K562 (cell line): ENCODE results near the gene COQ2. TPM values are rescaled to one million over a fixed set of nuclear protein-coding genes. Genes with fewer than 3 reads are reported as not detected.
A peak's percentile ranks its signal among the peaks of the same experiment; 100 is the strongest.

Source experiments
- ARID2 ChIP-seq: fragments of 450-650 bp; IDR thresholded peaks from 2 replicates; pipeline ENCODE4 v1.6.1; 2017; ENCODE audit warnings: antibody characterized with exemption, mild to moderate bottlenecking
- BCL6 ChIP-seq: fragments of 250-450 bp; sonication (Bioruptor Pico); IDR thresholded peaks from 2 replicates; pipeline ENCODE4 v1.4.0; 2020
- HMBOX1 ChIP-seq: sonication (generic); IDR thresholded peaks from 2 replicates; pipeline ENCODE4 v1.6.1; 2016
- JUND ChIP-seq, 2 experiments: IDR thresholded peaks; 2 replicates in 1 of 2; 3 replicates in 1 of 2; pipeline ENCODE4 v1.6.1; 2011; ENCODE audit warnings: borderline replicate concordance in 2 of 2, low read depth in 2 of 2, low read length in 2 of 2, improper control_type of control experiment in 1 of 2, missing biosample characterization in 1 of 2, missing genetic modification characterization in 1 of 2, missing genetic modification reagents in 1 of 2
- KAT2B ChIP-seq: IDR thresholded peaks from one replicate; pipeline ENCODE4 v1.6.1; 2012; ENCODE audit warnings: low read depth, mild to moderate bottlenecking, control low read depth, inconsistent platforms, low read length, moderate library complexity
- KLF10 ChIP-seq: fragments of 250-450 bp; sonication (Bioruptor Pico); IDR thresholded peaks from 2 replicates; pipeline ENCODE4 v1.6.1; 2021; ENCODE audit warnings: matching md5 sums
- MXI1 ChIP-seq: IDR thresholded peaks from 2 replicates; pipeline ENCODE4 v1.6.1; 2011; ENCODE audit warnings: low read depth, mild to moderate bottlenecking, improper control_type of control experiment, low read length
- NFIC ChIP-seq: fragments of 450-650 bp; IDR thresholded peaks from 2 replicates; pipeline ENCODE4 v1.6.1; 2017; ENCODE audit warnings: mild to moderate bottlenecking, inconsistent platforms
- PYGO2 ChIP-seq: fragments of 450-650 bp; IDR thresholded peaks from 2 replicates; pipeline ENCODE4 v1.6.1; 2016; ENCODE audit warnings: mild to moderate bottlenecking, missing genetic modification characterization, moderate library complexity, missing compliant biosample characterization
- SNAPC5 ChIP-seq: fragments of 250-450 bp; sonication (Bioruptor Pico); IDR thresholded peaks from 2 replicates; pipeline ENCODE4 v1.8.0; 2021; ENCODE audit warnings: moderate library complexity, mild to moderate bottlenecking, inconsistent platforms
- SUPT5H ChIP-seq: fragments of 450-650 bp; IDR thresholded peaks from 2 replicates; pipeline ENCODE4 v1.6.1; 2016
- TCF3 ChIP-seq: sonication (generic); formaldehyde crosslinking; IDR thresholded peaks from 2 replicates; pipeline ENCODE4 v1.4.0; 2020; ENCODE audit warnings: mild to moderate bottlenecking, missing genetic modification reagents
- ZNF224 ChIP-seq: sonication (generic); formaldehyde crosslinking; IDR thresholded peaks from 2 replicates; pipeline ENCODE4 v1.8.0; 2022; ENCODE audit warnings: mild to moderate bottlenecking, missing genetic modification reagents
- ZNF263 ChIP-seq: sonication (generic); formaldehyde crosslinking; IDR thresholded peaks from 2 replicates; pipeline ENCODE4 v1.8.0; 2022; ENCODE audit warnings: mild to moderate bottlenecking, missing genetic modification reagents, borderline replicate concordance
- ZNF384 ChIP-seq: IDR thresholded peaks from 2 replicates; pipeline ENCODE4 v1.6.1; 2012; ENCODE audit warnings: low read depth, low read length, improper control_type of control experiment
- ZNF76 ChIP-seq: fragments of 250-450 bp; sonication (Bioruptor Pico); IDR thresholded peaks from 2 replicates; pipeline ENCODE4 v1.4.0; 2020; ENCODE audit warnings: mild to moderate bottlenecking, moderate library complexity, borderline replicate concordance
- polyA plus RNA-seq, 8 experiments: library from polyadenylated mRNA; depleted of rRNA in 4 of 8; stranded (reverse) in 5 of 8; unstranded in 3 of 8; fragments of >200 nt; fragmentation: Nextera tagmentation in 2 of 8; fragmentation: Illumina TruSeq in 1 of 8; extraction: Ambion mirVana in 2 of 8; extraction: Trizol in 1 of 8; gene quantifications; 2 replicates each; pipeline versions ENCODE4 v1.2.1 to v1.2.3, GENCODE V29; 2011 to 2014; ENCODE audit warnings: inconsistent platforms in 1 of 8, missing spikeins in 1 of 8
- total RNA-seq, 7 experiments: library from RNA; depleted of rRNA in 6 of 7; stranded (reverse); fragments of >200 nt in 6 of 7; fragmentation: Illumina TruSeq in 2 of 7; extraction: Trizol in 2 of 7; gene quantifications; 2 replicates each; pipeline versions ENCODE4 v1.2.1 to v1.2.3, GENCODE V29; 2011 to 2021; ENCODE audit warnings: low replicate concordance in 1 of 7
- TF ChIP-seq, protein P1 (sequence below): fragments of 200-800 bp; sonication (Bioruptor generic); IDR thresholded peaks from 2 replicates; pipeline ENCODE4 v1.6.1; 2016; ENCODE audit warnings: missing genetic modification characterization, missing compliant biosample characterization
- TF ChIP-seq, protein P2 (sequence below), 3 experiments: fragments of 200-800 bp in 1 of 3; fragments of 250-450 bp in 1 of 3; fragments of 450-650 bp in 1 of 3; sonication (Bioruptor Pico) in 1 of 3; sonication (Bioruptor generic) in 1 of 3; formaldehyde crosslinking in 1 of 3; IDR thresholded peaks; 2 replicates each; pipeline versions ENCODE4 v1.6.1 to v1.8.0; 2016 to 2022; ENCODE audit warnings: mild to moderate bottlenecking in 2 of 3, missing genetic modification characterization in 2 of 3, missing compliant biosample characterization in 1 of 3, moderate library complexity in 1 of 3

The COQ2 gene
- total and polyA plus RNA-seq, 9 of the 15 experiments (the other 6 are each of a cell fraction or from before 2014, with no cell fraction given): 1.9 to 13.5 (median 11.8) TPM

- TF ChIP-seq, protein P1, sequence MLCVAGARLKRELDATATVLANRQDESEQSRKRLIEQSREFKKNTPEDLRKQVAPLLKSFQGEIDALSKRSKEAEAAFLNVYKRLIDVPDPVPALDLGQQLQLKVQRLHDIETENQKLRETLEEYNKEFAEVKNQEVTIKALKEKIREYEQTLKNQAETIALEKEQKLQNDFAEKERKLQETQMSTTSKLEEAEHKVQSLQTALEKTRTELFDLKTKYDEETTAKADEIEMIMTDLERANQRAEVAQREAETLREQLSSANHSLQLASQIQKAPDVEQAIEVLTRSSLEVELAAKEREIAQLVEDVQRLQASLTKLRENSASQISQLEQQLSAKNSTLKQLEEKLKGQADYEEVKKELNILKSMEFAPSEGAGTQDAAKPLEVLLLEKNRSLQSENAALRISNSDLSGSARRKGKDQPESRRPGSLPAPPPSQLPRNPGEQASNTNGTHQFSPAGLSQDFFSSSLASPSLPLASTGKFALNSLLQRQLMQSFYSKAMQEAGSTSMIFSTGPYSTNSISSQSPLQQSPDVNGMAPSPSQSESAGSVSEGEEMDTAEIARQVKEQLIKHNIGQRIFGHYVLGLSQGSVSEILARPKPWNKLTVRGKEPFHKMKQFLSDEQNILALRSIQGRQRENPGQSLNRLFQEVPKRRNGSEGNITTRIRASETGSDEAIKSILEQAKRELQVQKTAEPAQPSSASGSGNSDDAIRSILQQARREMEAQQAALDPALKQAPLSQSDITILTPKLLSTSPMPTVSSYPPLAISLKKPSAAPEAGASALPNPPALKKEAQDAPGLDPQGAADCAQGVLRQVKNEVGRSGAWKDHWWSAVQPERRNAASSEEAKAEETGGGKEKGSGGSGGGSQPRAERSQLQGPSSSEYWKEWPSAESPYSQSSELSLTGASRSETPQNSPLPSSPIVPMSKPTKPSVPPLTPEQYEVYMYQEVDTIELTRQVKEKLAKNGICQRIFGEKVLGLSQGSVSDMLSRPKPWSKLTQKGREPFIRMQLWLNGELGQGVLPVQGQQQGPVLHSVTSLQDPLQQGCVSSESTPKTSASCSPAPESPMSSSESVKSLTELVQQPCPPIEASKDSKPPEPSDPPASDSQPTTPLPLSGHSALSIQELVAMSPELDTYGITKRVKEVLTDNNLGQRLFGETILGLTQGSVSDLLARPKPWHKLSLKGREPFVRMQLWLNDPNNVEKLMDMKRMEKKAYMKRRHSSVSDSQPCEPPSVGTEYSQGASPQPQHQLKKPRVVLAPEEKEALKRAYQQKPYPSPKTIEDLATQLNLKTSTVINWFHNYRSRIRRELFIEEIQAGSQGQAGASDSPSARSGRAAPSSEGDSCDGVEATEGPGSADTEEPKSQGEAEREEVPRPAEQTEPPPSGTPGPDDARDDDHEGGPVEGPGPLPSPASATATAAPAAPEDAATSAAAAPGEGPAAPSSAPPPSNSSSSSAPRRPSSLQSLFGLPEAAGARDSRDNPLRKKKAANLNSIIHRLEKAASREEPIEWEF (CRISPR knock-in tag): no peak
- TF ChIP-seq MXI1 (no peak), HMBOX1 (no peak), TCF3 (peak; percentile 47; the same call in 1 of the 2 replicates), KAT2B (no peak), ZNF263 (CRISPR knock-in tag) (no peak), JUND (IDR thresholded peaks at IDR 0.05; ENCODE audit: borderline replicate concordance, low read depth, low read length) (peak; percentile 31; the same call in 1 of the 2 replicates), JUND (tag; IDR thresholded peaks at IDR 0.05; ENCODE audit: borderline replicate concordance, low read depth, low read length) (no peak), SUPT5H (no peak), ARID2 (no peak), BCL6 (CRISPR knock-in tag) (no peak), NFIC (0 out of 2 replicates have a peak, but pooled peaks have one; percentile 8), ZNF384 (no peak), SNAPC5 (CRISPR knock-in tag) (no peak), ZNF76 (no peak), PYGO2 (tag) (no peak), KLF10 (CRISPR knock-in tag) (no peak), ZNF224 (CRISPR knock-in tag) (no peak)
- TF ChIP-seq, protein P2, sequence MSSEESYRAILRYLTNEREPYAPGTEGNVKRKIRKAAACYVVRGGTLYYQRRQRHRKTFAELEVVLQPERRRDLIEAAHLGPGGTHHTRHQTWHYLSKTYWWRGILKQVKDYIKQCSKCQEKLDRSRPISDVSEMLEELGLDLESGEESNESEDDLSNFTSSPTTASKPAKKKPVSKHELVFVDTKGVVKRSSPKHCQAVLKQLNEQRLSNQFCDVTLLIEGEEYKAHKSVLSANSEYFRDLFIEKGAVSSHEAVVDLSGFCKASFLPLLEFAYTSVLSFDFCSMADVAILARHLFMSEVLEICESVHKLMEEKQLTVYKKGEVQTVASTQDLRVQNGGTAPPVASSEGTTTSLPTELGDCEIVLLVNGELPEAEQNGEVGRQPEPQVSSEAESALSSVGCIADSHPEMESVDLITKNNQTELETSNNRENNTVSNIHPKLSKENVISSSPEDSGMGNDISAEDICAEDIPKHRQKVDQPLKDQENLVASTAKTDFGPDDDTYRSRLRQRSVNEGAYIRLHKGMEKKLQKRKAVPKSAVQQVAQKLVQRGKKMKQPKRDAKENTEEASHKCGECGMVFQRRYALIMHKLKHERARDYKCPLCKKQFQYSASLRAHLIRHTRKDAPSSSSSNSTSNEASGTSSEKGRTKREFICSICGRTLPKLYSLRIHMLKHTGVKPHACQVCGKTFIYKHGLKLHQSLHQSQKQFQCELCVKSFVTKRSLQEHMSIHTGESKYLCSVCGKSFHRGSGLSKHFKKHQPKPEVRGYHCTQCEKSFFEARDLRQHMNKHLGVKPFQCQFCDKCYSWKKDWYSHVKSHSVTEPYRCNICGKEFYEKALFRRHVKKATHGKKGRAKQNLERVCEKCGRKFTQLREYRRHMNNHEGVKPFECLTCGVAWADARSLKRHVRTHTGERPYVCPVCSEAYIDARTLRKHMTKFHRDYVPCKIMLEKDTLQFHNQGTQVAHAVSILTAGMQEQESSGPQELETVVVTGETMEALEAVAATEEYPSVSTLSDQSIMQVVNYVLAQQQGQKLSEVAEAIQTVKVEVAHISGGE (CRISPR knock-in tag; IDR thresholded peaks at IDR 0.05): no peak
Measured at GRCh38 chr4:83262682-83263081, 21.9 kb downstream of the COQ2 start (continued).
